ENCODE measurements around the gene UTP3.
"Not testable (repeated sequence)": the region's sequence is repeated elsewhere in the genome, so short reads cannot be mapped to it uniquely, and the experiment has no call there.

The UTP3 gene

DNA sequence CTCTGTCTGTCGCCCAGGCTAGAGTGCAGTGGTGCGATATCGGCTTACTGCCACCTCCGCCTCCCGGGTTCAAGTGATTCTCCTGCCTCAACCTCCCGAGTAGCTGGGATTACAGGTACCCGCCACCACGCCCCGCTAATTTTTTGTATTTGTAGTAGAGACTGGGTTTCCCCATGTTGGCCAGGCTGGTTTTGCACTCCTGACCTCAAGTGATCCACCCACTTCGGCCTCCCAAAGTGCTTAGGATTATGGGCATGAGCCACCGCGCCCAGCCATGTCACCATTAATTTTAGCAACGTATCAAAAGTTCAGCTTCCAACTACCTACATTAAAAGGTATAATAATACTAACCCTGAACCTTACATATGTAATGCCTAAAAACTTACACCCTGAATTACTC is 940 bp upstream of the UTP3 start:
- peak; percentile 11 for DNase-seq (ENCODE audit: low spot score)

DNA sequence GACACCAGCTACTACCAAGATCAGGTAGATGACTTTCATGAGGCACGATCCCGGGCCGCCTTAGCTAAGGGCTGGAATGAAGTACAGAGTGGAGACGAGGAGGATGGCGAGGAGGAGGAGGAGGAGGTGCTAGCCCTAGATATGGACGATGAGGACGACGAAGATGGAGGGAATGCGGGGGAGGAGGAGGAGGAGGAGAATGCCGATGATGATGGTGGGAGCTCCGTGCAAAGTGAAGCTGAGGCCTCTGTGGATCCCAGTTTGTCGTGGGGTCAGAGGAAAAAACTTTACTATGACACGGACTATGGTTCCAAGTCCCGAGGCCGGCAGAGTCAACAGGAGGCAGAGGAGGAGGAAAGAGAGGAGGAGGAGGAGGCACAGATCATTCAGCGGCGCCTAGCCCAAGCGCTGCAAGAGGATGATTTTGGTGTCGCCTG is 481 bp downstream of the UTP3 start:
- DNase-seq (ENCODE audit: low spot score) = no peak

DNA sequence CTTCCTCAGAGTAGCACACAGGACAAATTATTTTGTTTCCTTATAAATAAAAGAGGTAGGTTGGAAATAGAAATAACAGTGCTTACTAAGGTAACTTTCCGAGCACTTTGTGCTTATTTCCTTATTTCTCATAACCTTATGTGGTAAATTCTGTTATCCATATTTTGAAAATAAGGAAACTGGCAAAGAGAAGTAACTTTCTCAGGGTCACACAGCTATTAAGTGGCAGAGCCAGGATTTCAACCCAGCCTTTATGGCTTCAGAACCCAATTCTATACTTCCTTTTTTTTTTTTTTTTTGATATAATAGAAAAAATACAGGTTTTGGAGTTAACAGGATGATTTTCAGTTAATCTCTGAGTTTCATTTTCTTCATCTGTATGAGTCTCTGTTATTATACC is 3.3 kb downstream of the UTP3 start:
- DNase-seq (ENCODE audit: low spot score) = no peak

DNA sequence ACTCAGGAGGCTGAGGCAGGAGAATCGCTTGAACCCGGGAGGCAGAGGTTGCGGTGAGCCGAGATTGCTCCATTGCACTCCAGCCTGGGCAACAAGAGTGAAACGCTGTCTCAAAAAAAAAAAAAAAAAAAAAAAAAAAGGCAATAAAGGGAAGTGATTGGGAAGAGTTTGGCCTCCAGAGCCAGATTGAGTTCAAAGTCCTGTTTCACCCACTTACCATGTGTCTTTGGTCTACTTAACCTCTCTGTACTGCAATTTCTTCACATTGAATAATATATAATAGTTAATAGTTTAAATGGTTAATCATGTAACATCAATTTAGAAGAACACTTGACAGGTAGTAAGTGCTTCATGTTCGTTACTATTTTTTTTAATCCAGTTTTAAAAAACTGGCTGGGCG is 6.3 kb downstream of the UTP3 start:
- DNase-seq (ENCODE audit: low spot score) = not testable (repeated sequence)

DNA sequence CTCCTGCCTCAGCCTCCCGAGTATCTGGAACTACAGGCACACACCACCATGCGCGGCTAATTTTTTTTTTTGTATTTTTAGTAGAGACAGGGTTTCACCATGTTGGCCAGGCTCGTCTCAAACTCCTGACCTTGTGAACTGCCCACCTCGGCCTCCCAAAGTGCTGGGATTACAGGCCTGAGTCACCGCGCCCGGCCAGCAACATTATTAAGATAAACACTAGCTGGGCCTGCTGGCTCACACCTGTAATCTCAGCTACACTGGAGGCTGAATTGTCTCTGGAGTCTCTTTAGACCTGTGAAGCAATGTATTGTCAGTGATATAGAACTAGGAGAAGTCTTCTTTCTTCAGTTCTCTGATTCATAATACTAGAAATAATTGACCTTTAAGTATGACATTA is 10.1 kb downstream of the UTP3 start:
- not testable (repeated sequence) for DNase-seq (ENCODE audit: low spot score)

DNA sequence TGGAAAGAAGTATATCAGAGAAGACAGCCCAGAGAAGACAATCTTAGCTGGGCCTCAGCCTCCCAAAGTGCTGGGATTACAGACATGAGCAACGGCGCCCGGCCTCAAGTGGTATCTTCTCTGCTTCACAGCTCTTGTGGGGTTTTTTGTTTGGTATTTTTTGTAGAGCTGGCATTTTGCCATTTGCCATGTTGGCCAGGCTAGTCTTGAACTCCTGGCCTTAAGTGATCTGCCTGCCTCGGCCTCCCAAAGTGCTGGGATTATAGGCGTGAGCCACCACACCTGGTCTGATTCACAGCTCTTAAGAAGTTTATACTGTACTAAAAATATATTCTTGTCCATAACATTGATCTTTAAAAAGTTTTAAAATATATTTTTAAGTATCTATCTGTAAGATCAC is 12.4 kb downstream of the UTP3 start:
- no peak for DNase-seq (ENCODE audit: low spot score)

DNA sequence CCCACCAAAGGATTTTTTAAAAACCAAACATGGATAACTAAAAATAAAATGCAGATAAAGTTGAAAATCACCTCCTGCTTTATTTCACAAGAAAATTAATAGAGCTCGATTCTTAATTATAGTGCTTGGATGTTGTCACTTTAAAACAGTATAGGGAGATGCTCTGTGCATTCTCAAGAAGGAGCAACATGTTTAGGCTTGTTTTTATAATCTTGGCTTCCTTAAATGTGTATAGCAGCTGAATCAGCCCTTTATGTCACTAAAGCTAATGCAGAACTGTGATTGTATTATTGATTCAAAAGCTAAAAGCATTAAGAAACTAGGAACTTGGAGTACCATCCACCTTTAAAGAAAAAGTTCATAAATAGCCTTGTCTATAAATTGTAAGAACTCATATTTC is 12.9 kb downstream of the UTP3 start:
- no peak for DNase-seq (ENCODE audit: low spot score)

DNA sequence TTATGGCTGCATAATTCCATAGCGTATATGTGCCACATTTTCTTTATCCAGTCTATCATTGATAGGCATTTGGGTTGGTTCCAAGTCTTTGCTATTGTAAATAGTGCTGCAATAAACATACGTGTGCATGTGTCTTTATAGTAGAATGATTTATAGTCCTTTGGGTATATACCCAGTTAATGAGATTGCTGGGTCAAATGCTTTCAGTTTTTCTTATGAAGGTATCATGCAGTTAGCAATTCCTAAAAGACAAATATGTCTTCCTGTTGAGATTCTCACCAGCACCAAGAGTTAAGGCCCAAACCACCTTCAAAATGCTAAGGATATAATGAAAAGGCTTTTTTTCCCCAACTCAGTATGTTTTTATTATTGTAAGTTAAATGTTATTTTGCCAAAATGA is 14.3 kb downstream of the UTP3 start:
- DNase-seq (ENCODE audit: low spot score) = not testable (repeated sequence)

DNA sequence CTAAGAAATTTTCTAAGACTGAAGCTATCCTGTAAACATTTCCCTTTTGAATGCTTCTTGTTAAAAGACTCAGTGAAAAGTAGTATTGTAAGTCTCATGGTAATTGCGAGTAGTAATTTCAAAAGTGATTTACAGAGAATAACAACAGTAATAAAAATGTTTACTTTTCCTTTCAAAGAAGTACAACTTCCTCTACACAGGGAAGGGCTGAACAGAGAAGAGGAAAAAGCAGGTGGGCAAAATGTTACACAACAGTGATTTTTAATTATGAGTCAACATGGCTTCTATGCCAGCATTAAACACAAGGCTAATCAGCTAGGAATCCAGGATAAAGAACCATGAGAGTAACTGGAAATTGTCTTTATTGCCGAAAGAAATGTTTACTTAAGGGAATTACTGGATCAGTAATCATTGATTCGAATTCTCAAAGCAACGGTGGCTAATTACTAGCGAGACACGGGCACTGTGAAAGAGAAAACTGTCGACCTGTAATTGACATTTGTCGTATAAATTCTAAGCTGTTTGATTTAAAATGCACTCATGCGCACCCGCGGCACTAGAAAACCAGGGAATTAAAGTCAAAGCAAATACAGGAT is 15.4 kb downstream of the UTP3 start:
- DNase-seq (ENCODE audit: low spot score) = peak; percentile 57

DNA sequence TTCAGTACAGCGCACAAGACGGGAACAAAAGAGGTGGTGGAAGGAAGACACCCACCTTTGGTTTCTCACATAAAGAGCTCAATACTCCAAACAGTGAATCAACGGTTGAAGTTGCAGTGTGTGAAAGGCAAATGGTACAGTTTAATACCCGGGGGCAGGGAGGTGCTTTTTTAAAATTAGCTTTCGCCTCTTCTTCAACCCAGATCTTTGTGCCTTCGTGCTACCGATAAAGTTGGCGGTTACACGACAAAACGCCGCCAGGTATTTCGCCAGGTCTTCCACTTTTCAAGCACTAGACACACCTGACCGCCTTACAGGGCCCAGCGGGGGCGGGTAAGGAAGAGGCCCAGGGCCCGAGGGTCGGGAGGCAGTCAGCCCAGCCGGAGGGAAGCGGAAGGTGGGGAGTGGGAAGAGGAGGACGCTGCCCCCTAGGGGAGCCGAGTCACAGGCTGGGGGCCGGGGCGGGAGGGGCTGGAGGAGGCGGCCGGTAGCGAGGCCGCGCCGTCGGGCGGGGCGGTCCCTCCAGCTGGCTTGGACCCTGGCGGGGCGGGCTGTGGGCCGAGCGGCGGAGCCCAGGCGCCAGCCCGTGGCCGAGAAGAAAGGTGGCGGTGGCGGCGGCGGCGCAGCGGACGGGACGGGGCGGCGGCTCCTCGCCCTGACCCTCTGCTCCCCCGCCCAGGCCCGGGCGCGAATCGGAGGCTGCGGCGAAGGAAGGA is 16.0 kb downstream of the UTP3 start:
- DNase-seq (ENCODE audit: low spot score) = peak; percentile 87

DNA sequence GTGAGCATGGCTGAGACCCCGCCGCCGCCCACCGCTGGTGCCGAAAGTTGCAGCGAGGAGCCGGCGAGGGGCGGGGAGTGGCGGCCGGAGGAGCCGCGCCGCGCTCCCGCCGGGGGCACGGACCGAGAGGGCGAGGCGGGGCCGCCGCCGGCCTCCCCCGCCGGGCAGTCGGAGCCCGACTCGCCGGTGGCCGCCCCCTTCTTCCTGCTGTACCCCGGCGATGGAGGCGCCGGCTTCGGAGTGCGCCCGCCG is 16.5 kb downstream of the UTP3 start:
- DNase-seq (ENCODE audit: low spot score) = no peak

DNA sequence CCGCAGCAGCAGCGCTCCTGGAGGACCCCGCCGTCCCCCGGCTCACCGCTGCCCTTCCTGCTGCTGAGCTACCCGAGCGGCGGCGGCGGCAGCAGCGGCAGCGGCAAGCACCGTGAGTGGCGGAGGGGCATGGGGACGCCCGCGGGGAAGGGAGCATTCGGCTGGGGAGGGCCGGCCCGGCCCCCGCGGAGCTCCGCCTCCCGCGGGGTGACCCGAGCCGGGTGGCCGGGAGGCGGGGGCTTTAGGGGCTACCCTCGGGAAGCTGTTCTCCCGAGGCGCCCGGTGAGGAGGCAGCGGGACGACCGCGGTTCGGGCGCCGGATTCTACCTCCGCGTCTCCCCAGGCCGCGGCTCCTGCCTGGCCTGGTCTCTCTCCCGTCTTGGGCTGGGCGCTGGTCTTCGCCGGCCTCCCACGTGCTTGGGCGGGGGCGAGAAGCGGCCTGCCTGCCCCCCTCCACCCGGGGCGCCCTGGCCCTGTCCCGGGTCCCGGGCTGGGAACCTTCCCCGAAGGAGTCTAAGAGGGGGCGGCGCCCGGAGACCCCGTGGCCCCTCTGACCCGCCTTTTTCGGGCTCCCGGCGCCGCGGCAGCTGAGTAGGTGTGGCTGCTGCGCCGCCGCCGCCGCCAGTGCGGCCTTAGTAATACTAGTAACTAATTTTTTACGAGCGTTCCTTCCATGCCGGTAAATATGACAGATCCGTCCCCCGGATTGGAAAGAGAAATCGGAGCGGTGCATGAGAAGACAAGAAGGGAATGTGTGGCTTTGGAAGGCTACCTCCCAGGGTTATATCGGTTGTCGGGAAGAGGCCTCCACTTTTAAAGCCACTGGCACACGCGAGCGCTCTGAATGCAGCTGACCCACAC is 17.1 kb downstream of the UTP3 start:
- DNase-seq (ENCODE audit: low spot score) = peak; percentile 66

DNA sequence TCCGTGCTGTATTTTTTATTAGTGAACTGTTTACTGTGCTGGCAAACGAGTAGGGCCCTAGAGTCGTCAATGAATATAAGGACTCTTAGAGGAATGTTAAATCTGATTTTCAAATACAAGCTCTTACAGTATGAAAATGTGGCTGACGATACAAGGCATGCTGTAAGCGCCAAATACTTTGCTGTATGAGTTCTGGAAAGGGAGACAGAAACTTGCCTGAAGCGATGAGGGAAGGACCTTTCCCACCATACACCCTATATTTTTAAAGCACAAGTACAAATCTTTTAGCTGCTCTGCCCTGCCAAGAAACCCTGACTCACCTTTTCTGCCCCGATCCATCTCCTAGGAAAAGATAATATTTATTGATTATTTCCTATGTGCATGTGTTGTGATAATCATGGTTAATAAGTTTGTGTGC is 17.7 kb downstream of the UTP3 start:
- no peak for DNase-seq (ENCODE audit: low spot score)

DNA sequence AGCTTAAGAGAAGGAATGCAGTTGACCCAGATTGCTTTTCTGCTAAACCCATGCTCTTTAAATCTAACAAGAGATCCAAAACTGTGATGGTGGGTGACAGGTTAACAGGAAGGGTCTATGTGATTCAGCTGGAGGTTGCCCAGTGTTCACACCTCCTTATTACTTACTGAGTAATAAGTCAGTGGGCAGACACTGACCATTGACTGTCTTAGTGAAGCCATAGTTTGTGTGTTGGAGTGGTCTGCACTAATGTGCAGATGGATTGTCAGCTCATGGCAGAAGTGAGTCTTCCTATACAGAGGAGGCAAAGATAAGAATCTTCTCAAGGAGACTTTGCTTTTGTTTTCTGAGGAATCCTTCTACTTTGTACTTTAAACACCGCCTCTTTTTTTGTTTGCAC is 18.2 kb downstream of the UTP3 start:
- DNase-seq (ENCODE audit: low spot score) = no peak

DNA sequence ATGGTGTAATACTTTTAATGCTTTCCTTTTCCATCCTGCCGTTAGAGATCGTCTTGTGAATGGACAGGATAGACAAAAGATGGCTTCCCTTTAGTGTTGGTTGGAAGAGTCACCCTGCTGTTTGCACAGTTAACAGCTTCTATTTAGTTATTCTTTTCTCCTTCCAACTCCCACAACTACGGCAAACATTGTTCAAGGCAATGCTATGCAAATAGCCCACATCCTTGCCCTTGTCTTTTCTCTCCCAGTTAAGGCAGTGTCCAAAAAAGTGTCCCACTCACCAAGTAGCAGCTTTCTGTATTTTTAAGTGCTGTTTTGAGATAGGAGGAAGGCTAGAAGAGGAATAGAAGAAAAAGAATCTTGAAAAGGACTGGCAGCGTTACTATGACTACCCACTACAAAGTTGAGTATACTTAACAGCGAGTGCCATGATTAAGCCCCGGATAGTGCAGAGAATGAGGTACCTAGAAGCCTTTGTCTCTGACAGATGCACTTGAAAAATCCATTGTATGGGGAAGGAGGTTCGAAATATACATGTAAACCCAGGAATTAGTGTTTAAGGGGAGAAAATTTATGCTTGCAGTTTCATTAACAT is 21.4 kb downstream of the UTP3 start:
- DNase-seq (ENCODE audit: low spot score) = no peak

DNA sequence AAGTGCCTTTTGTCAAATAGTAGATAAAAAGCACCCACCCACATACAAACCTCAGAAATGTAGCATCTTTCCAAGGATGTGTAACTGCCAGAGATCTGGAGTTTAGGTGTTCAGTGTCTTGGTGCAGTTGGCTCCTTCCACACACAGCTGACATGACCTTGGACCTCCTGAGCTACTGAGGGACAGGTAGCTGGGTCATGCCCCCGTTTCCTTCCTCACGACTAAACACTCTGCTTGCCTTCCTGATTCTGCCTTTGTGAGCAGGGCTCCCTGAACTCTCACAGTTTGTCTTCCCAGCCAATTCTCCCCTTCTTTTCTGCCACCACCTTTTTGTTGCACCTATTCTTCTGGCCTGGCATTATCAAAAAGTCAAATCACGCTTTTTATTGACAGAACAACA is 23.3 kb downstream of the UTP3 start:
- no peak for DNase-seq (ENCODE audit: low spot score)

DNA sequence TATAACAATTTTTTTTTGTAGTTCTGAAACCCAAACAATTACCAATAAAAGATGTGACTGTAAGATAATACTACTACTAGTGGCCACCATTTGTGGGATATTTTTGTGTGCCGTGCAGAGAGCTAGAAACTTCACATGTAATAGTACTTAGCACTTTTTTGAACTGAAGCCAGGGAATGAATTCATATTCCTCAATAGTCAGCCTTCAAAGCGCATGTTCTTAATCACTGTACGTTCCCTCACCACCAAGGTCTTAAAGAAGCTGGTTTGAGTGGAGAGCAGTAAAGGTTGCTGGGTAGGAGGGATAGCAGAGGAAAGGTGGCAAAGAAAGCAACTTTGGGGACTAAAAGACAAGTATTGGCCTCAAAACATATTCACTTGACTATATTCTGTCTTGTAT is 23.8 kb downstream of the UTP3 start:
- DNase-seq (ENCODE audit: low spot score) = no peak

DNA sequence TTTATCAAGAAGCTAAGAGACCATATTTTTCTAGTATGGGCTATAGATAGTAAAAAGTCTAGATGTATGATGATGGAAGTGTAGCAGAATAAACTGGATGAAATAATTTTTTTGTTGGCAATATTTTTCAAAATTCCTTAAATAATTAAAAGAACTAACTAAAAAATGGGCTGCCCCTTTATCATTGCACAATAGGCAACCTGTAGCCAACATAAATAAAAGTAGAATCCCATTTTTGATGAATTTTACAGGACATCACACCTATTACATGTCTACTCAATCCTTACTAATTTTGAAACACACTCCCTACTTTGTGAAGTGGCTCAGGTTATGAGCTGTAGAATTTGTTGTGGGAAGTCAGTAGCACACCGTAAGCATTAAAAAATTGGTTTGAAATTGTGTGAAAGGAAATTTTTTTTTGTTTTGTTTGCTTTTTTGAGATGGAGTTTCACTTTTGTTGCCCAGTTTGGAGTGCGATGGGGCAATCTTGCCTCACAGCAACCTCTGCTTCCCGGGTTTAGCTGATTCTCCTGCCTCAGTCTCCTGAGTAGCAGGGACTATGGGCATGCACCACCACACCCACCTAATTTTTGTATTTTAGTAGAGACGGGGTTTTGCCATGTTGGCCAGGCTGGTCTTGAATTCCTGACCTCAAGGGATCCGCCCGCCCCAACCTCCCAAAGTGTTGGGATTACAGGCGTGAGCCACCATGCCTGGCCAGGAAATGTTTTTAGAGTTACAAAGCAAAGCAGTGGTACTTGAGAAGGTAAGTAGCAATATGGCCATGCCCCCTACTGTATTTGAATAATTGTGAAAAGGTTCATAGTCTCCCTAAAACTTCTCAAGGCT is 24.5 kb downstream of the UTP3 start:
- no peak for DNase-seq (ENCODE audit: low spot score)

DNA sequence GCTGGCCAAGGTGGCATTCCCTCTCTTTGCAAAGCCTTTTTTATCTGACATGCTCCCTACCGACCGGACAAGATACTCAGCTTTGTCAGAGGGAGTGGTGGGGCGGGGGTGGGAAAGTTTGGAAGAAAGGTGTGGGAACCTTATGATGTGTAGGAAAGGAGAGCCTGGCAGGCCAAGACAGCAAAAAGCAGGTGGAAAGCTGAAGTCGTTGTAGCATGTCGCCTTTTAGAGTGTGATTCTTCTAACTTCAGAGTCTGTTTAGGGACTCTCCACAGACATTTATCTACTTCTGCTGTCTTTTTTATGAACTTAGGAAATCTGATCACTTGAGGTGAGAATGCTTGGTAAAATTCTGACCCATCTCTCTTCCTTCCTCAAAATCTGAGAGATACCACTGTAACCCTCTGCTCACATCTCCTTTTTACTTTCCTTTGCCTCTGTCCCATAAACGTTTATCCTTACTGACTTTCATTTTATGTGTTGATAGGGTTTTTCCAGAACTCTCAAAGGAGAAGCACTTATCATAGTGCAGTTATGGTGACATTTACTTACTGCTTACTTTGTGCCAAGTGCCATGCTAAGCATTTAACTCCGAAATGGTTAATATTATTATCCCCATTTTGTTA is 25.2 kb downstream of the UTP3 start:
- no peak for DNase-seq (ENCODE audit: low spot score)

DNA sequence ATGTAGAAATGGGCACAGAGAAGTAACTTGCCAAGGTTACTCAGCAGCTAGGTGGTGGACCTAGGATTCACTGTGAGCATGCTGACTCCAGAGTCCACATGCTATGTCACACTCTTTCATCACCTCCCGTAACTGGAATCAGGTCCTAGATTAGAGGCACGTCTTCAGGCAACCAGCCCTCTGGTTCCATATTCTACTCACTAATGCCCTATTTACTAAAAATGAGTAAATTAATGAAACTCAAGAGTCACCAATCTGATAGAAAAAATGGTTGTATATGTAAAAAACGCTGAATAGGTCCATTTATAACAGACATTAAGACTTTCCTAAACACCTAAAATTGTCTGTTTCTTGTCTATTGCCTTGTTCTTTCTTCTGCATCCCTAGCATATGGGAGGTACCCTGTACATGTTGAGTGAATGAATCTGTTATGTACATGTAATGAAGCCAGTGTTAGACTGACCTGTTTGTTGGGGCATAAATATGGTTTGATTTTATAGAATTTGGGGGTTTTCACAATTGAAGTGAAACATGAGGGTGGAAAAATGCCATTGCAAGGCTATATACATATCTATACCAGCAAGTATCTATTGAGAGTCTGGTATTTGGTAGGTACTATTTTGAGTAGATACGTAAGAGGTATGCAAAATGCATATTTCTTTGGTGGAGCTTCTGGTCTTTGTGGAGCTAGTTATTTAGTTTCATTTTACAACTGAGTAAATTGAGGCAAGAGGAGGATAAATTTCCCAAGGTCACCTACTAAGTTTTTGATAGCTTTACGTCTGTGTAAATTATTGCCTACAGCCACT is 26.0 kb downstream of the UTP3 start:
- no peak for DNase-seq (ENCODE audit: low spot score)

DNA sequence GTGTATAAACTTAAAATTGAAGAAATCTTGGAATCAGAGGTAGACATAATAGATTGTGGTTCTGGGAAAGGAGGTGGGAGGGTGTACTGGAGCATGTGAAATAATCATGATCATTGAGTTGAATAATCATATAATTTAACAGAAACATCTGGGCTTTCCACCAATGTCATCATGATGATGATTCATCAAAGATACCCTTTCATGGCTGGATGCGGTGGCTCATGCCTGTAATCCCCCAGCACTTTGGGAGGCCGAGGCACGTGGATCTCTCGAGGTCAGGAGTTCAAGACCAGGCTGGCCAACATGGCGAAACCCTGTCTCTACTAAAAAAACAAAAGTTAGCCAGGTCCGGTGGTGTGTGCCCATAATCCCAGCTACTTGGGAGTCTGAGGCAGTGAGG is 26.8 kb downstream of the UTP3 start:
- no peak for DNase-seq (ENCODE audit: low spot score)
